H9 (cell line): ENCODE data around the gene SHISA9. TPM values are rescaled to one million over a fixed set of nuclear protein-coding genes. Genes with fewer than 3 reads are reported as not detected.

ENCODE experiments used
- DNase-seq: peaks from one replicate; pipeline ENCODE4 v3.0.0-alpha.2; 2017
- H2AFZ ChIP-seq: one replicate; pipeline ENCODE4 v1.6.1; 2013; ENCODE audit warnings: mild to moderate bottlenecking, low read length, control low read depth, moderate library complexity
- H2AK5ac ChIP-seq: 2 replicates; pipeline ENCODE4 v1.6.1; 2013; ENCODE audit warnings: low read length, control low read depth, mixed read lengths; ENCODE audit not compliant: insufficient read length
- H2BK120ac ChIP-seq: one replicate; pipeline ENCODE4 v1.6.1; 2013; ENCODE audit warnings: low read depth, mild to moderate bottlenecking, low read length, control low read depth, inconsistent platforms; ENCODE audit not compliant: poor library complexity, severe bottlenecking
- H2BK12ac ChIP-seq: 2 replicates; pipeline ENCODE4 v1.6.1; 2013; ENCODE audit warnings: low read length, control low read depth, mixed read lengths, low read depth; ENCODE audit not compliant: insufficient read length
- H2BK15ac ChIP-seq: 2 replicates; pipeline ENCODE4 v1.6.1; 2013; ENCODE audit warnings: low read depth, low read length, control low read depth
- H2BK20ac ChIP-seq: one replicate; pipeline ENCODE4 v1.6.1; 2013; ENCODE audit warnings: low read depth, mild to moderate bottlenecking, low read length, control low read depth, inconsistent platforms; ENCODE audit not compliant: poor library complexity, severe bottlenecking
- H2BK5ac ChIP-seq: 2 replicates; pipeline ENCODE4 v1.6.1; 2013; ENCODE audit warnings: low read length, control low read depth, mixed read lengths; ENCODE audit not compliant: insufficient read length
- H3K14ac ChIP-seq: 2 replicates; pipeline ENCODE4 v1.6.1; 2013; ENCODE audit warnings: low read length, control low read depth; ENCODE audit not compliant: insufficient read depth
- H3K18ac ChIP-seq: 2 replicates; pipeline ENCODE4 v1.6.1; 2013; ENCODE audit warnings: low read depth, mild to moderate bottlenecking, mixed read lengths, low read length, control low read depth; ENCODE audit not compliant: insufficient read length
- H3K23ac ChIP-seq: 2 replicates; pipeline ENCODE4 v1.6.1; 2013; ENCODE audit warnings: low read length, control low read depth, mixed read lengths, low read depth; ENCODE audit not compliant: insufficient read length
- H3K23me2 ChIP-seq: 2 replicates; pipeline ENCODE4 v1.6.1; 2013; ENCODE audit warnings: low read depth, mild to moderate bottlenecking, mixed read lengths, low read length, control low read depth; ENCODE audit not compliant: insufficient read length, poor library complexity, severe bottlenecking
- H3K27ac ChIP-seq: 2 replicates; pipeline ENCODE4 v1.5.1; 2013; ENCODE audit warnings: low read length, control low read depth, mixed read lengths, low read depth; ENCODE audit not compliant: insufficient read length
- H3K27me3 ChIP-seq: 2 replicates; pipeline ENCODE4 v1.6.1; 2013; ENCODE audit warnings: low read length, control low read depth, inconsistent platforms; ENCODE audit not compliant: insufficient read depth
- H3K4ac ChIP-seq: 2 replicates; pipeline ENCODE4 v1.6.1; 2013; ENCODE audit warnings: low read depth, mild to moderate bottlenecking, control low read depth, inconsistent platforms, low read length, moderate library complexity
- H3K4me1 ChIP-seq: 2 replicates; pipeline ENCODE4 v1.6.1; 2013; ENCODE audit warnings: low read length, control low read depth, inconsistent platforms; ENCODE audit not compliant: insufficient read depth
- H3K4me2 ChIP-seq: 2 replicates; pipeline ENCODE4 v1.6.1; 2013; ENCODE audit warnings: low read length, control low read depth, mixed read lengths; ENCODE audit not compliant: insufficient read length, insufficient read depth
- H3K56ac ChIP-seq: 2 replicates; pipeline ENCODE4 v1.6.1; 2013; ENCODE audit warnings: low read depth, mild to moderate bottlenecking, mixed read lengths, low read length, control low read depth; ENCODE audit not compliant: insufficient read length
- H3K79me1 ChIP-seq: 2 replicates; pipeline ENCODE4 v1.6.1; 2013; ENCODE audit warnings: low read depth, mild to moderate bottlenecking, moderate library complexity, low read length, control low read depth, inconsistent platforms; ENCODE audit not compliant: insufficient read depth, poor library complexity, severe bottlenecking
- H3K79me2 ChIP-seq: 2 replicates; pipeline ENCODE4 v1.6.1; 2013; ENCODE audit warnings: low read length, control low read depth, inconsistent platforms; ENCODE audit not compliant: insufficient read depth
- H3K9ac ChIP-seq: 2 replicates; pipeline ENCODE4 v1.6.1; 2013; ENCODE audit warnings: low read length, control low read depth, mixed read lengths; ENCODE audit not compliant: insufficient read length; ENCODE audit errors: extremely low read depth
- H3K9me3 ChIP-seq: one replicate; pipeline ENCODE4 v1.6.1; 2013; ENCODE audit warnings: low read depth, low read length, inconsistent platforms; ENCODE audit not compliant: control insufficient read depth
- H3T11ph ChIP-seq: one replicate; pipeline ENCODE4 v1.6.1; 2013; ENCODE audit warnings: mild to moderate bottlenecking, low read length, control low read depth, inconsistent platforms
- H4K20me1 ChIP-seq: one replicate; pipeline ENCODE4 v1.6.1; 2013; ENCODE audit not compliant: control insufficient read depth, insufficient read length, insufficient read depth
- H4K5ac ChIP-seq: 2 replicates; pipeline ENCODE4 v1.6.1; 2013; ENCODE audit warnings: low read depth, mild to moderate bottlenecking, mixed read lengths, low read length, control low read depth; ENCODE audit not compliant: insufficient read length
- H4K8ac ChIP-seq: replicated peaks from 2 replicates; pipeline ENCODE4 v1.6.1; 2013; ENCODE audit warnings: low read length, control low read depth, mixed read lengths, low read depth; ENCODE audit not compliant: insufficient read length
- H4K91ac ChIP-seq: 2 replicates; pipeline ENCODE4 v1.6.1; 2013; ENCODE audit warnings: low read depth, mild to moderate bottlenecking, moderate library complexity, mixed read lengths, low read length, control low read depth; ENCODE audit not compliant: insufficient read length
- H3K27ac Mint-ChIP-seq, 3 experiments: 2 replicates in 2 of 3; 3 replicates in 1 of 3; pipeline ENCODE4 v1.8.0; 2020 to 2021; ENCODE audit warnings: mixed read lengths in 3 of 3, mild to moderate bottlenecking in 1 of 3, moderate library complexity in 1 of 3
- H3K27me3 Mint-ChIP-seq: 2 replicates; pipeline ENCODE4 v1.8.0; 2021; ENCODE audit warnings: low read depth, mild to moderate bottlenecking, moderate library complexity, mixed read lengths
- H3K36me3 Mint-ChIP-seq, 3 experiments: 2 replicates in 2 of 3; 3 replicates in 1 of 3; pipeline ENCODE4 v1.8.0; 2020 to 2021; ENCODE audit warnings: low read depth in 3 of 3, mixed read lengths in 3 of 3; ENCODE audit not compliant: insufficient read depth in 1 of 3
- H3K4me1 Mint-ChIP-seq, 2 experiments: 2 replicates each; pipeline ENCODE4 v1.8.0; 2020; ENCODE audit warnings: mixed read lengths in 2 of 2
- H3K4me3 Mint-ChIP-seq, 2 experiments: 2 replicates in 1 of 2; 3 replicates in 1 of 2; pipeline ENCODE4 v1.8.0; 2020 to 2021; ENCODE audit warnings: mild to moderate bottlenecking in 2 of 2, mixed read lengths in 2 of 2, moderate library complexity in 1 of 2
- H3K9me3 Mint-ChIP-seq, 2 experiments: 2 replicates in 1 of 2; 3 replicates in 1 of 2; pipeline ENCODE4 v1.8.0; 2020; ENCODE audit warnings: mild to moderate bottlenecking in 2 of 2, mixed read lengths in 2 of 2, moderate library complexity in 1 of 2
- CTCF ChIP-seq: fragments of 200-600 bp; sonication (generic); conservative IDR thresholded peaks from 3 replicates; pipeline ENCODE4 v1.8.0; 2021; ENCODE audit warnings: antibody characterized with exemption, mild to moderate bottlenecking
- total RNA-seq: library from RNA; stranded (reverse); gene quantifications from 2 replicates; pipeline ENCODE4 v1.2.1, GENCODE V29; 2021

SHISA9 gene
- total RNA-seq, 1 experiment from 2014 or later, result 7.0 TPM

- Mint-ChIP-seq H3K36me3 (peaks cover 2 to 7% (median 6%) of the 10 kb centered on the region in 3 experiments; a peak in 5 of 7 replicates), H3K4me3 (no peak overlapping the region), H3K27me3 (no peaks in the 10 kb centered on the region), H3K4me1 (peaks cover 12 to 38% of the 10 kb centered on the region in 2 experiments), H3K9me3 (peaks cover 6% of the 10 kb centered on the region in 2 experiments; a peak in 4 of 5 replicates), H3K27ac (no peak overlapping the region)
- H3K23me2 ChIP-seq, result no peaks in the 10 kb centered on the region
- no peak for DNase-seq
- H2BK12ac ChIP-seq, result no peak overlapping the region
- no peak overlapping the region for H2BK5ac ChIP-seq
- H2AFZ ChIP-seq, result no peak overlapping the region
- H2BK15ac ChIP-seq, result no peak overlapping the region
- H3K23ac ChIP-seq, result no peak overlapping the region
- H2AK5ac ChIP-seq, result no peak overlapping the region
- no peak overlapping the region for H2BK20ac ChIP-seq
- H3K9me3 ChIP-seq, result no peaks in the 10 kb centered on the region
- H4K8ac ChIP-seq, result no peak overlapping the region
- H3K27ac ChIP-seq, result no peak overlapping the region
- no peak for TF ChIP-seq CTCF
- no peak overlapping the region for H3K14ac ChIP-seq
- H3K79me1 ChIP-seq, result no peaks in the 10 kb centered on the region
- H3T11ph ChIP-seq, result no peak overlapping the region
- H3K9ac ChIP-seq, result no peak overlapping the region
- no peak overlapping the region for H2BK120ac ChIP-seq
- no peaks in the 10 kb centered on the region for H4K20me1 ChIP-seq
- H3K4ac ChIP-seq, result no peak overlapping the region
- no peak overlapping the region for H3K4me2 ChIP-seq
- H4K91ac ChIP-seq, result no peak overlapping the region
- no peak overlapping the region for H4K5ac ChIP-seq
- H3K4me1 ChIP-seq, result peaks cover 2% of the 10 kb centered on the region; the same call in 1 of the 2 replicates
- H3K56ac ChIP-seq, result no peak overlapping the region
- no peaks in the 10 kb centered on the region; the same call in 1 of the 2 replicates for H3K79me2 ChIP-seq
- H3K27me3 ChIP-seq, result no peaks in the 10 kb centered on the region
- H3K18ac ChIP-seq, result no peak overlapping the region
Measured at GRCh38 chr16:13042291-13042685, 140.9 kb downstream of the SHISA9 start.
